Forelimb muscle (tissue), 1 donor: ENCODE results near the gene ZNF500. TPM values are rescaled to one million over a fixed set of nuclear protein-coding genes. Genes with fewer than 3 reads are reported as not detected.

Experiments used
- DNase-seq: peaks from one replicate; pipeline ENCODE4 v3.0.0-alpha.2; 2013; ENCODE audit warnings: low read depth
- polyA plus RNA-seq: library from polyadenylated mRNA; unstranded; fragments of 120-200 nt; gene quantifications from one replicate; pipeline ENCODE4 v1.2.1, GENCODE V29; 2013; ENCODE audit not compliant: insufficient read length

ZNF500 gene
- polyA plus RNA-seq, 1 donor = 8.7 TPM

- DNase-seq = no peak
Measured at GRCh38 chr16:4704913-4705312, 62.0 kb downstream of the ZNF500 start.

- no peak for DNase-seq
Measured at GRCh38 chr16:4704491-4704890, 62.5 kb downstream of the ZNF500 start.

GRCh38 chr16:4703906-4704305 is 63.1 kb downstream of the ZNF500 start:
- no peak for DNase-seq

- DNase-seq = no peak
Measured at GRCh38 chr16:4702466-4702808, 64.5 kb downstream of the ZNF500 start.

- no peak for DNase-seq
Measured at GRCh38 chr16:4701791-4702465, 65.0 kb downstream of the ZNF500 start.

GRCh38 chr16:4700997-4701743 is 65.8 kb downstream of the ZNF500 start:
- no peak for DNase-seq

GRCh38 chr16:4700380-4700996 is 66.5 kb downstream of the ZNF500 start:
- DNase-seq = no peak

- DNase-seq = no peak
Measured at GRCh38 chr16:4699046-4699556, 67.9 kb downstream of the ZNF500 start.

GRCh38 chr16:4698321-4699045 is 68.5 kb downstream of the ZNF500 start:
- DNase-seq = no peak

Other genes starting within 250 kb of the ZNF500 start
- 46.2 TPM for gene CDIP1, start 228.4 kb downstream of the ZNF500 start, polyA plus RNA-seq
- 0.73 TPM for gene C16orf96, start 210.8 kb downstream of the ZNF500 start, polyA plus RNA-seq
- gene UBALD1, start 152.3 kb downstream of the ZNF500 start, polyA plus RNA-seq = 23.4 TPM
- 35.5 TPM for gene MGRN1, start 142.3 kb downstream of the ZNF500 start, polyA plus RNA-seq
- 23.3 TPM for gene NUDT16L1, start 73.6 kb downstream of the ZNF500 start, polyA plus RNA-seq
- gene ANKS3, start 32.9 kb downstream of the ZNF500 start, polyA plus RNA-seq = 16.0 TPM
- 0.63 TPM for gene DNAAF8, start 32.6 kb downstream of the ZNF500 start, polyA plus RNA-seq
- not detected for gene SEPTIN12, start 21.2 kb upstream of the ZNF500 start, polyA plus RNA-seq
- gene SMIM22, start 28.2 kb upstream of the ZNF500 start, polyA plus RNA-seq = not detected
- gene ROGDI, start 35.5 kb upstream of the ZNF500 start, polyA plus RNA-seq = 13.5 TPM
- 46.8 TPM for gene GLYR1, start 80.1 kb upstream of the ZNF500 start, polyA plus RNA-seq
- 17.9 TPM for gene UBN1, start 80.3 kb upstream of the ZNF500 start, polyA plus RNA-seq
- gene PPL, start 170.0 kb upstream of the ZNF500 start, polyA plus RNA-seq = 1.1 TPM
- 0.75 TPM for gene SEC14L5, start 191.2 kb upstream of the ZNF500 start, polyA plus RNA-seq